Fibroblast of the aortic adventitia (primary cell): ENCODE results near the gene VAV1. TPM values are rescaled to one million over a fixed set of nuclear protein-coding genes. Genes with fewer than 3 reads are reported as not detected.
A peak's percentile ranks its signal among the peaks of the same experiment; 100 is the strongest.
"Not testable (repeated sequence)": the region's sequence is repeated elsewhere in the genome, so short reads cannot be mapped to it uniquely, and the experiment has no call there.

ENCODE experiments used
- DNase-seq: peaks from one replicate; pipeline ENCODE4 v3.0.0-alpha.2; 2010; ENCODE audit warnings: low read depth
- H3K4me3 ChIP-seq: 2 replicates; pipeline ENCODE4 v1.5.1; 2011; ENCODE audit warnings: low read depth, mild to moderate bottlenecking, control low read depth, low read length, moderate library complexity
- CTCF ChIP-seq: IDR thresholded peaks from 2 replicates; pipeline ENCODE4 v1.5.1; 2011; ENCODE audit warnings: mild to moderate bottlenecking, low read length, control low read depth, inconsistent platforms; ENCODE audit not compliant: insufficient read depth
- total RNA-seq: library from RNA; depleted of rRNA; stranded (reverse); fragments of >200 nt; gene quantifications from 2 replicates; pipeline ENCODE4 v1.2.3, GENCODE V29; 2012; ENCODE audit warnings: low replicate concordance

The VAV1 gene
- total RNA-seq, 1 donor = not detected

- peak; percentile 82 for DNase-seq
- TF ChIP-seq CTCF = no peak
- H3K4me3 ChIP-seq = peak overlapping the region; percentile 28
These were observed 27.9 kb upstream of the VAV1 start for GRCh38 chr19:6744381-6745301.

GRCh38 chr19:6745965-6746364 lies 26.5 kb upstream of the VAV1 start:
- H3K4me3 ChIP-seq = no peak overlapping the region
- TF ChIP-seq CTCF = no peak
- DNase-seq = no peak

- H3K4me3 ChIP-seq, DNase-seq: not testable (repeated sequence)
These were observed 24.0 kb upstream of the VAV1 start for GRCh38 chr19:6748543-6748942.

GRCh38 chr19:6750062-6750461 lies 22.4 kb upstream of the VAV1 start:
- no peak for TF ChIP-seq CTCF
- peak; percentile 20 for DNase-seq
- no peak overlapping the region for H3K4me3 ChIP-seq

GRCh38 chr19:6751189-6751588 lies 21.3 kb upstream of the VAV1 start:
- TF ChIP-seq CTCF = no peak
- no peak for DNase-seq
- no peak overlapping the region for H3K4me3 ChIP-seq

GRCh38 chr19:6752256-6753177 lies 20.0 kb upstream of the VAV1 start:
- H3K4me3 ChIP-seq = peak overlapping the region; percentile 55
- TF ChIP-seq CTCF = no peak
- DNase-seq = no peak
